Thyroid gland (tissue), 4 donors: Measurements from ENCODE around the gene SLC7A5. TPM values are rescaled to one million over a fixed set of nuclear protein-coding genes. Genes with fewer than 3 reads are reported as not detected.

Experiments
- DNase-seq, 2 donors: peaks; one replicate each; pipeline ENCODE4 v3.0.0-alpha.2; 2019
- H3K27ac ChIP-seq, 3 donors: fragments of 200-600 bp; sonication (generic); 1 replicate in 2 of 3; 2 replicates in 1 of 3; pipeline ENCODE4 v1.5.1; 2016 to 2019; ENCODE audit warnings: mild to moderate bottlenecking in 1 of 3, moderate library complexity in 1 of 3
- H3K27me3 ChIP-seq: fragments of 200-600 bp; sonication (generic); one replicate; pipeline ENCODE4 v1.5.1; 2019
- H3K36me3 ChIP-seq, 2 donors: fragments of 200-600 bp; sonication (generic); one replicate each; pipeline ENCODE4 v1.5.1; 2016 to 2019
- H3K4me1 ChIP-seq, 2 donors: fragments of 200-600 bp; sonication (generic); one replicate each; pipeline ENCODE4 v1.5.1; 2017 to 2019
- H3K4me3 ChIP-seq, 3 donors: fragments of 200-600 bp; sonication (generic); replicated peaks in 1 of 3; 1 replicate in 2 of 3; 2 replicates in 1 of 3; pipeline ENCODE4 v1.5.1; 2016; ENCODE audit warnings: mild to moderate bottlenecking in 1 of 3
- H3K9me3 ChIP-seq: fragments of 200-600 bp; sonication (generic); one replicate; pipeline ENCODE4 v1.5.1; 2017
- CTCF ChIP-seq, 6 experiments: fragments of 200-600 bp in 3 of 6; fragments of 450-650 bp in 3 of 6; sonication (generic) in 3 of 6; IDR thresholded peaks; one replicate each; pipeline ENCODE4 v1.5.1; 2016 to 2019; ENCODE audit warnings: antibody characterized with exemption in 6 of 6, mild to moderate bottlenecking in 2 of 6, inconsistent platforms in 1 of 6, moderate library complexity in 1 of 6
- POLR2A ChIP-seq, 2 donors: fragments of 450-650 bp; IDR thresholded peaks; one replicate each; pipeline ENCODE4 v1.6.1; 2017; ENCODE audit warnings: antibody characterized with exemption in 2 of 2, mild to moderate bottlenecking in 2 of 2, moderate library complexity in 1 of 2
- WGBS, 2 donors: methylation state at CpG; one replicate each; pipeline ENCODE4 v1.1.5; 2017; 5-methylcytosine and 5-hydroxymethylcytosine counted together
- intact Hi-C: fragments of 100-400 bp; cut with DNase I; formaldehyde crosslinking; loops from one replicate; pipeline ENCODE4 v1.15.1; 2023
- total RNA-seq, 4 donors: library from RNA; depleted of rRNA; stranded (reverse); fragments of >200 nt; gene quantifications; one replicate each; pipeline ENCODE4 v1.2.3, GENCODE V29; 2016

Gene SLC7A5
- total RNA-seq, 4 donors from 2014 or later: 1.1 to 5.2 (median 2.2) TPM

- H3K4me1 ChIP-seq: peaks cover 31 to 54% of the 10 kb centered on the region in 2 donors
- no peaks in the 10 kb centered on the region for H3K9me3 ChIP-seq
- 79 to 84% methylated on average over 13 to 14 of the region's 16 CpGs for WGBS, 2 donors
Observed at GRCh38 chr16:87849419-87850008, 19.8 kb downstream of the SLC7A5 start.

DNA sequence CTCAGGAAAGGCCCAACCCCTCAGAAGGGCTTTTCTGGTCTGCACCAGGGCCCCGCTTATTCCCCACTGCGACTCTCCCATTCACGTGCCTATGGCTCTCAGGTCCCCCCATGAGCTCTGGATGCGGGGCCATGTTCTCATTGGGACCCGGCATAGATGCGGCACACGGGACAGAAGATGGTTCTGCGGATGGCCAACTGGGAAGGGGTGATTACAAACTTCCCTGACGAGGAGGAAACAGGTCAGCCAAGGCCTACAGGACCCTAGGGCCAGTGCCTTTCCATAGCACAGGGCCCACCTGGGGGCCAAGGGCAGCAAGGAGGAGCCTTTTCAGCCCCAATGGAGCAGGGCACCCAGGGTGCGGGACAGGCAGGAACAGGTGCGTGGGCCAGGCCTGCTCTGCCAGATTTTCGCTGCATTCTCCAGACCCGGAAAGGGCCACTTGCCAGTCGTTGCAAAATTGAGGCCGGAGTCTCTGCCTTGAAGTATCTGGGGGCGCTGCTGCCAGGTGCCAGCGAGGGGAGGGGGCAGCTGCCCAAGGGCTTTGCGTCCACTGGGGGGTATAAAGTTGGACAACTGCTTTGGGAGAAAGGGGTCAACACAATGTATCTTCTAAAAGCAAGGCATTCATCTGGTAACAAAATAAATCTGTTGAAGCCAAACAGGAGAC is 20.5 kb downstream of the SLC7A5 start:
- WGBS, 2 donors: 90 to 91% methylated on average over 17 to 18 of the region's 18 CpGs
- intact Hi-C loops: no loop called here

More at GRCh38 chr16:87849419-87850008, 19.8 kb downstream of the SLC7A5 start:
- DNase-seq: no peak
- H3K27ac ChIP-seq: no peak overlapping the region
- TF ChIP-seq CTCF (IDR thresholded peaks at IDR 0.05) (no peak), POLR2A (IDR thresholded peaks at IDR 0.05) (no peak)
- H3K27me3 ChIP-seq: no peaks in the 10 kb centered on the region
- intact Hi-C loops: loop anchor here (10.0 kb wide), 1 partner anchor 65 kb away; no protein-coding TSS in a partner anchor
- H3K36me3 ChIP-seq: no peaks in the 10 kb centered on the region
- H3K4me3 ChIP-seq: no peak overlapping the region

DNA sequence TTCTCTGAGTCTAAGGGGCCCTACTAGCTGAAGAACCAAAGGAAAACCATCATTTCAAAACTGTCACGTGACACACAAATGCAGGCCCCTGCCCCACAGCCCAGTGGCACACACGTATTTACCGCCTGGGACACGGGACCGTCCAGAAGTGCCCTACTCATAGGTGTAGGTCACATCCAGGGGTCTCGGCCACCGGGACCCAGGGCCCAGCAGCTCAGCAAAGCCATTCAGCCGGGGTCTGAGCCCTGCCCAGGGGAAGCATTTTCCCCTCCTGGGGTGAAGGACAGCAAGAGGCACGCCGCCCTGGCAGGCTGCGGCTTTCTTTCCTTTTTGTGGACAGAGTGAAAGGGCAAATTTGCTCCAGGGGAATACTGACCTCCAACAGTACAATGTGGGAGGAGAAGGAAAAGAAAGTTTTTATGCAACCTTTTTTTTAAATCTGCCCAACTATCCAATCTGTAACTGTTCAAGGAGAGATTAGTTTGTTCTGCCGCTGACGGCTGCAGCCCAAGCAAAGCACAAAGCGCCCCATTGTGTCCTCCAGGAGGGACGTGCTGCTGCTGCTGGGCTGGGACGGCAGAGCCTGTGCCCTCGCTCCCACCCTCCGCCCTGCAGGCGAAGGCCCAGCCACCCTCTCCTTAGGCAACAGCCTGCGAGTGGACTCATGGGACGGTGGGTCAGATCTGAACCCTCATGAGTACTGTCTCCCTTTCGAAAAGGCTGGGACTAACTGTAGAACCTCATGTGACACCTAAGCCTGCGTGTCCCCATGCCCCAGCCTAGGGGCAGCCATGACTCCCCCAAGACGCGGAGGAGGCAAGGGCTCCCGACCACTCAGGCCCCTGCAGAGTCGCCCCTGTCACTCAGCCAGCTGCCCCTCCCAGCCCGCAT is 21.3 kb downstream of the SLC7A5 start:
- H3K27me3 ChIP-seq: no peaks in the 10 kb centered on the region
- TF ChIP-seq CTCF (IDR thresholded peaks at IDR 0.05) (no peak), POLR2A (IDR thresholded peaks at IDR 0.05) (no peak)
- H3K9me3 ChIP-seq: no peaks in the 10 kb centered on the region
- peaks cover 26 to 47% of the 10 kb centered on the region in 2 donors for H3K4me1 ChIP-seq
- DNase-seq: peak in 1 of 2 donors; percentile 30
- H3K4me3 ChIP-seq: no peak overlapping the region
- 57 to 71% methylated on average over 27 to 28 of the region's 28 CpGs for WGBS, 2 donors
- H3K27ac ChIP-seq: peak overlapping the region in 1 of 3 donors; percentile 38
- no peaks in the 10 kb centered on the region for H3K36me3 ChIP-seq
- intact Hi-C loops: no loop called here

More for the DNA sequence above, 20.5 kb downstream of the SLC7A5 start:
- Histone ChIP-seq H3K4me3 (no peak overlapping the region), H3K36me3 (no peaks in the 10 kb centered on the region), H3K27me3 (no peaks in the 10 kb centered on the region), H3K9me3 (no peaks in the 10 kb centered on the region), H3K4me1 (peaks cover 29 to 49% of the 10 kb centered on the region in 2 donors), H3K27ac (peak overlapping the region in 1 of 3 donors; percentile 38)
- no peak for TF ChIP-seq POLR2A (IDR thresholded peaks at IDR 0.05)
- TF ChIP-seq CTCF (IDR thresholded peaks at IDR 0.05): no peak
- no peak for DNase-seq

DNA sequence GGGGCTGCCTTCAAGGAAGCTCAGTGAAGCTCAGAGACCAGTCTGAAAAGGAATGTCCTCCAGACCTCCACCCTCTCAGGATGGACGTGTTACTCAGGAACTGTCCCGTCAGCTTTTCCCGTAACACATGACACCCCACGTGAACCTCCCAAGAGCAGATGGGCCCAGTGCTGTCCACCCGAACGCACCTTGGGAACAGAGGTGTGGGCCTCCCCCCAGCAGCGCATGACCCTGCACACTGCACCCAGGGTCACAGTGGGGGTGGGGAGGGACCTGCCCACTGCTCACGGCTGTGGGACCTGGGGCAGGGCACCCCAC is 21.9 kb downstream of the SLC7A5 start:
- Histone ChIP-seq H3K9me3 (no peaks in the 10 kb centered on the region), H3K4me3 (no peak overlapping the region), H3K27me3 (no peaks in the 10 kb centered on the region), H3K4me1 (peaks cover 24 to 42% of the 10 kb centered on the region in 2 donors), H3K27ac (peak overlapping the region in 1 of 3 donors; percentile 38), H3K36me3 (no peaks in the 10 kb centered on the region)
- TF ChIP-seq POLR2A (IDR thresholded peaks at IDR 0.05) (no peak), CTCF (IDR thresholded peaks at IDR 0.05) (no peak)
- intact Hi-C loops: no loop called here
- DNase-seq: no peak
- 92 to 96% methylated on average over 5 to 8 of the region's 8 CpGs for WGBS, 2 donors
